GM19455 (cell line): Measurements from ENCODE around the gene MTERF1.
"Not testable (repeated sequence)": the region's sequence is repeated elsewhere in the genome, so short reads cannot be mapped to it uniquely, and the experiment has no call there.

Source experiments
- ATAC-seq: cut with Tn5 transposase; IDR thresholded peaks from one replicate; pipeline ENCODE4 v1.9.1; 2021; ENCODE audit not compliant: unreplicated experiment

The MTERF1 gene

GRCh38 chr7:91887336-91888213, 7.1 kb upstream of the MTERF1 start:
- not testable (repeated sequence) for ATAC-seq

GRCh38 chr7:91883676-91884362, 3.3 kb upstream of the MTERF1 start:
- no peak for ATAC-seq

- peak; percentile 2 for ATAC-seq
These were observed 488 bp downstream of the MTERF1 start for GRCh38 chr7:91880016-91880412.

- no peak for ATAC-seq
These were observed 3.9 kb downstream of the MTERF1 start for GRCh38 chr7:91876391-91877133.

- ATAC-seq: no peak
These were observed 4.7 kb downstream of the MTERF1 start for GRCh38 chr7:91875851-91876250.

- no peak for ATAC-seq
These were observed 7.6 kb downstream of the MTERF1 start for GRCh38 chr7:91872928-91873327.

GRCh38 chr7:91872069-91872468, 8.4 kb downstream of the MTERF1 start:
- no peak for ATAC-seq

- ATAC-seq: no peak
These were observed 10.8 kb downstream of the MTERF1 start for GRCh38 chr7:91869661-91870060.

GRCh38 chr7:91866599-91867148, 13.8 kb downstream of the MTERF1 start:
- no peak for ATAC-seq

- ATAC-seq: no peak
These were observed 15.0 kb downstream of the MTERF1 start for GRCh38 chr7:91865511-91865910.

GRCh38 chr7:91864604-91865003, 15.9 kb downstream of the MTERF1 start:
- ATAC-seq: not testable (repeated sequence)

GRCh38 chr7:91864070-91864469, 16.4 kb downstream of the MTERF1 start:
- no peak for ATAC-seq

- ATAC-seq: no peak
These were observed 28.2 kb downstream of the MTERF1 start for GRCh38 chr7:91852263-91852741.

GRCh38 chr7:91850455-91850854, 30.0 kb downstream of the MTERF1 start:
- no peak for ATAC-seq

- ATAC-seq: no peak
These were observed 32.5 kb downstream of the MTERF1 start for GRCh38 chr7:91847876-91848588.

- no peak for ATAC-seq
These were observed 33.3 kb downstream of the MTERF1 start for GRCh38 chr7:91847231-91847630.

- ATAC-seq: no peak
These were observed 34.1 kb downstream of the MTERF1 start for GRCh38 chr7:91846436-91846835.

- ATAC-seq: peak; percentile 82
These were observed 36.7 kb downstream of the MTERF1 start for GRCh38 chr7:91843831-91844230.

GRCh38 chr7:91838439-91838838, 42.1 kb downstream of the MTERF1 start:
- ATAC-seq: no peak

- ATAC-seq: no peak
These were observed 43.0 kb downstream of the MTERF1 start for GRCh38 chr7:91837397-91838070.
